Stimulated activated CD4-positive, alpha-beta T cell treated with anti-CD3 and anti-CD28 coated beads, Interleukin-1b, Interleukin-23, amount 100 ng/mL, for 24 hours (primary cell): Measurements from ENCODE around the gene DHFR.
A peak's percentile ranks its signal among the peaks of the same experiment; 100 is the strongest.
"Not testable (repeated sequence)": the region's sequence is repeated elsewhere in the genome, so short reads cannot be mapped to it uniquely, and the experiment has no call there.

ENCODE experiments used
- DNase-seq, 4 experiments: peaks; one replicate each; pipeline ENCODE4 v3.0.0-alpha.2; 2020; ENCODE audit warnings: low read depth in 4 of 4, low spot score in 1 of 4

The DHFR gene

DNA sequence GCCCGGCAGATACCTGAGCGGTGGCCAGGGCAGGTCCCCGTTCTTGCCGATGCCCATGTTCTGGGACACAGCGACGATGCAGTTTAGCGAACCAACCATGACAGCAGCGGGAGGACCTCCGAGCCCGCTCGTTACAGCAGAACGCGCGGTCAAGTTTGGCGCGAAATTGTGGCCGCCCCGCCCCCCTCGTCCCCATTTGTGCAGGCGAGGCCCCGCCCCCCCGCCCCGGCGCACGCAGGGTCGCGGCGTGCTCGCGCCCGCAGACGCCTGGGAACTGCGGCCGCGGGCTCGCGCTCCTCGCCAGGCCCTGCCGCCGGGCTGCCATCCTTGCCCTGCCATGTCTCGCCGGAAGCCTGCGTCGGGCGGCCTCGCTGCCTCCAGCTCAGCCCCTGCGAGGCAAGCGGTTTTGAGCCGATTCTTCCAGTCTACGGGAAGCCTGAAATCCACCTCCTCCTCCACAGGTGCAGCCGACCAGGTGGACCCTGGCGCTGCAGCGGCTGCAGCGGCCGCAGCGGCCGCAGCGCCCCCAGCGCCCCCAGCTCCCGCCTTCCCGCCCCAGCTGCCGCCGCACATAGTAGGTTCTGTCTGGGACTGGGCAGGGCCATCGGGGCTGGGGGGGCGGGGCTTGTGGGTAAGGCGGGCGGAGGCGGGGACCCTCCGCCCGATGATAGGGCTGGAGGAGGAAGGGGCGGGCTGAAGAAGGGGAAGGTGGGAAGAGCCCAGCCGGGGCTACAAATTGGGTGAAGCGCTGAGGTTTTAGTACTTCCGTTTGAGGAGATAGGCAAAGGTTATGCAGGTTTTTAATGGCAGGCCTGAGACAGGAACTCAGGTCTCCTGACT is at the start of gene DHFR, which contains the start of gene MSH3:
Gene DHFR, minus strand, starts transcription at position 593 of the 840 bp plus-strand sequence. Its CDS starts 494 bp downstream, at position 99.
Gene MSH3, plus strand, starts transcription at position 262 of the 840 bp plus-strand sequence. Its CDS starts 76 bp downstream, at position 338.
- peak; percentile 72 to 89 (median 81) for DNase-seq

DNA sequence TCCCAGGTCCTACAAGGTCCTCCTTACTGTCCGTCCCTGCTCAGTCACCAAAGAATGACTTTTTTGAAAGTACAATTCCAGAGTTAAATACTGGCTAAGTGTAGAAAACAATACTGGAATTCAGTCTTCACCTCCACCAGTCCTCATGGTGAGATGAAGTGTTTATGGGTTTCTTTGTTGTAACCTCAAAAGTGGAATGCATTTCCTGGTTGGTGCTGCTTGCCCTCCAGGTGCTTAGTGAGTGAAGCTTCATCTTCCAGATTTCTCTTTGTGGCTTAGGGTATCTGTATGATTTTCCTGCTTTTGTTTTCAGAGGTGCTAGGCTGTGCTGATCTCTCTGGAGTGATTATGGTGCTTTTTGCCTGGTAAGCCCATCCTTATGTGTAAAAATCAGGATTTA is 49.4 kb upstream of the DHFR start:
- DNase-seq, result no peak

- DNase-seq, result no peak
These were observed 49.0 kb upstream of the DHFR start for GRCh38 chr5:80703747-80704146.

DNA sequence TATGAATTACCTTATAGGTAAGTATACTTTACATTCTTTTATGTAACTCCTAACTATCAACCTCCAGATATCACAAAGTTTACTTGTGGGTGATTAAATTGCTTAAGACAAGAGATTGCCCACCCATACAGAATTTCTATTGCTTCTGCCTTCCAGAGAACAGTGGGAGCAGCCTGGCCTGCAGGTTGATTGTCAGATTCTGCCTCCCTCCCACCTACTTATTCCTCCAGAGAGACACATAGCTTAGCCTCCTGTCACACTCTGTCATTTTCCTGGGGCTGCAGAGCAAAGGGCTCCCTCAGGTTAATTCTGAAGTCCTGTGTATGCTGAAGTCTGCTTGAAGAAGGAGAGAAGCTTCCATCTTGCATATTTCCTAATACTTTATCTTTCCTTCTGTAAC is 48.5 kb upstream of the DHFR start:
- no peak for DNase-seq

GRCh38 chr5:80701597-80701996 is 46.8 kb upstream of the DHFR start:
- DNase-seq, result no peak

- no peak for DNase-seq
These were observed 43.6 kb upstream of the DHFR start for GRCh38 chr5:80698369-80698768.

- DNase-seq, result no peak
These were observed 42.3 kb upstream of the DHFR start for GRCh38 chr5:80697100-80697499.

DNA sequence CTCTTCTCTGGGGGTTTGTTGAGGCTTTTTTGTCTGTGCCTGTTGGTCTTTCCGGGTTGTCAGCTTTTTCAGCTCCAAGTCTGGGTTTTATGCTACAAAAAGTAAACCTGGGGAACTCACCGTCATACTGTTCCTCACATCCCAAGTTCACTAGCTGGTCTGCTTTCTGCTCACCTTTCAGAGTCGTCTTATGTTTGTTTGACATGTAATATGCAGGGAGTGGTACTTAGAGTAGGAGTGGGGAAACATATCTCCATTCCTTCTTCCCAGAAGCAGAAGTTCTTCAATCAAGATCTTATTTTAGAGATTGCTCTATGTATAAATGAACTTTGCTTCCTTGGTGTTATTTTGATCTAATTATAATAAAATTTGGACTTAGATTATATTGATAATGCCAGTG is 41.7 kb upstream of the DHFR start:
- no peak for DNase-seq

DNA sequence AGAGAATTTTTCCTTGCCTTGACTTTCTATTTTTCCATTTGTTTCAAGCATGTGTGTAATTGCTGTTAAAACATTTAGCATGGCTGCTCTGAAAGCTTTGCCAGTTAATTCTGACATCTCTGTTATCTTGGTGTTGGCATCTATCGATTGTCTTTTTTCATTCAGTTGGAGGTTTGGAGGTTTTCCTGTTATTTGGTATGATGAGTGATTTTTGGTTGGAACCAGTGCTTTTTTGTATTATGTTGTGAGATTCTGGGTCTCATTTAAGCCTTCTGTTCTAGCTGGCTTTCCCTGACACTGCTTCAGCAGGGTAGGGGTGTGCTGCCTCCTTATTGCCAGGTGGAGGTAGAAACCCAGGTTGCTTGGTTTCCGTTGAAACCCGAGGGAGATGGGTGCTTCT is 40.9 kb upstream of the DHFR start:
- no peak for DNase-seq

DNA sequence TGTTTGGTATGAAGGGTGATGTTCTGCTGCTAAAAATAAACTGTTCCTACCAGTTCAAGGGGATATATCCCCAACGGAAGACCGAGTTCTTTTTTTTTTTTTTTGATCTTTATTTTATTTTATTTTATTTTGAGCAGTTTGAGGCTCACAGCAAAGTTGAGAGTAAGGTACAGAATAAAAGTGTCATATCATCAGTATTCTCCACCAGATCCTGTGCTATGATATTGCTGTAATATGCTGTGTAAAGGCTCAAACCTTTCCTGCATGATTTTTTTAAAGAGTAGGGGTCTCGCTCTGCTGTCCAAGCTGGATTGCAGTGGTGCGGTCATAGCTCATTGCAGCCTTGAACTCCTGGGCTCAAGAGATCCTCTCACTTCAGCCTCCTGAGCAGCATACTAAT is 34.8 kb upstream of the DHFR start:
- no peak for DNase-seq

- DNase-seq, result no peak
These were observed 34.1 kb upstream of the DHFR start for GRCh38 chr5:80688648-80689420.

GRCh38 chr5:80686757-80687156 is 32.0 kb upstream of the DHFR start:
- DNase-seq, result no peak

GRCh38 chr5:80676706-80677105 is 21.9 kb upstream of the DHFR start:
- no peak for DNase-seq

GRCh38 chr5:80672140-80672736 is 17.5 kb upstream of the DHFR start:
- DNase-seq, result peak; percentile 37 to 54 (median 44)

GRCh38 chr5:80668016-80668969 is 13.5 kb upstream of the DHFR start:
- DNase-seq, result no peak

- DNase-seq, result no peak
These were observed 12.6 kb upstream of the DHFR start for GRCh38 chr5:80667384-80667783.

- DNase-seq, result no peak
These were observed 10.3 kb upstream of the DHFR start for GRCh38 chr5:80665057-80665456.

GRCh38 chr5:80662108-80662507 is 7.3 kb upstream of the DHFR start:
- no peak for DNase-seq

DNA sequence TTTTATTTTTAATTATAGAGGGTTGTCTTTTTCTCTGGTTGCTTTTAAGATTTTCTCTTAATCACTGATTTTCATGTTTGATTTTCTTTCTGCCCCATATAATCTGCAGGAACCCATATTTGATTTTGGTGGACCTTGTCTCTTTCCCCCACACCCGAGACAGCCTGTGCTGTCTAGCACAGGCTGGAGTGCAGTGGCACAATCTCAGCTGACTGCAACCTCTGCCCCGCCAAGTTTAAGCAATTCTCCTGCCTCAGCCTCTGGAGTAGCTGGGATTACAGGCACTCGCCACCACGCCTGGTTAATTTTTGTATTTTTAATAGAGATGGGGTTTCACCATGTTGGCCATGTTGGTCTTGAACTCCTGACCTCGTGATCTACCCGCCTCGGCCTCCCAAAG is 5.9 kb upstream of the DHFR start:
- DNase-seq, result not testable (repeated sequence)

DNA sequence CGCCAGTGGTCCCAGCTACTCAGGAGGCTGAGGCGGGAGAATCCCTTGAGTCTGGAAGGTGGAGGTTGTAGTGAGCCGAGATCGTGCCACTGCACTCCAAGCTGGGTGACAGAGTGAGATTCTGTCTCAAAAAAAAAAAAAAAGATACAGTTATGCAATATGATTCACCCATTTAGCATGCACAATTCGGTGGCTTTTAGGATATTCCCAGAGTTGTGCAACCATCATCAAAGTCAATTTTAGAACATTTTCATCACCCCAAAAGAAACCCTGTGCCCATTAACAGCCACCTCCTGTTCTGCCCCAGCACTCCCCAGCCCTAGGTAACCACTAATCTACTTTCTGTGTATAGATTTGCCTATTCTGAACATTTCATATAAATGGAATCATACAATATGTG is 4.3 kb upstream of the DHFR start:
- DNase-seq, result no peak

- no peak for DNase-seq
These were observed 1.6 kb upstream of the DHFR start for GRCh38 chr5:80656425-80656824.
